NK-92 (cell line): ENCODE data around the gene FAM131B.
"Not testable (repeated sequence)": the region's sequence is repeated elsewhere in the genome, so short reads cannot be mapped to it uniquely, and the experiment has no call there.

Experiments used
- DNase-seq: peaks from one replicate; lab custom pipeline; 2025; ENCODE audit not compliant: unreplicated experiment; lab: John Stamatoyannopoulos, UW

The FAM131B gene

DNA sequence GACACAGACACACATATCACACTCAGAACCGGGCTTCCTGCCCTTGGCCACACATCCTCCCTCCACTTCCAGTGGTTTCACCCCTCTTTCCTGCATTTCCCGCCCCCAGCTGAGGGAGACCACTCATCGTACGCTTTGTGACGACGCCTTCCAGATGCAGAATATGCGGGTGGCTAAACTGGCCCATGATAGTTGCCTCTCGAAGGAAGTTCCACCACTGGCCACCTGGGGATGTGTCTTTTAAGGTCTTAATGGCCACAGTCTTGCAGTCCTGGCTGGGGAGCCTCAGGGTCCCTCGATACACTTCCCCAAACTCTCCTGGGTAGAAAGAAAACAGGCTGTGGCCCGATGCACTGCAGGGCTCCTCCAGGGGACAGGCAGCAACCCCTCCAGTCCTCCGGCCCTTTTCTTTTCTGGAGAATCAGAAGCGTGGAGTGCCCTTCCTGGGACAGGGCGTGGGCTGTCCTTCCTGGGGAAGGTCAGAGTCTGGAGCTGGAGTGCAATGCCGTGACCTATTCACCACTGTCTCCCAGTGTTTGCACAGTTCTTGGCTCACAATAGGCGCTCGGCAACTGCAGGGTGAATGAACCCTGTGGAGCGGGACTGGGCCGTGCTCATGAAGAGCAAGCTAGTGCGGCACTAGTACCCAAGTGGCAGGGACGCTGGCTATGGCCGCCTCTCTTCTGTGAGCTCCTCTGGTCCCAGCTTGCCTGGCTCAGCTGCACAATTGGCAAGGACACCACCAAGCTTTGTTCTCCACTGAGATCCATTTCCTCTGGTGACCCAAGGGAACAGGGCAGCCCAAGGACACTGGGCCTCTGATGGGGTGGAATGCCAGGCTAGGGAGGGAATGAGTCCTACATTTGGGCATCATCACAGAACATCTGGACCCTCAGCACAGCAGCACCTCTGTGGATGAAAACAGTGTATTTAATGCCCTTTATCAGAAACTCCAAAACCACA lies 33.0 kb upstream of the FAM131B start:
- no peak for DNase-seq

- DNase-seq, result no peak
Observed at GRCh38 chr7:143394777-143395176, 32.3 kb upstream of the FAM131B start.

GRCh38 chr7:143394068-143394467 lies 31.6 kb upstream of the FAM131B start:
- DNase-seq, result no peak

GRCh38 chr7:143393267-143394041 lies 30.9 kb upstream of the FAM131B start:
- no peak for DNase-seq

DNA sequence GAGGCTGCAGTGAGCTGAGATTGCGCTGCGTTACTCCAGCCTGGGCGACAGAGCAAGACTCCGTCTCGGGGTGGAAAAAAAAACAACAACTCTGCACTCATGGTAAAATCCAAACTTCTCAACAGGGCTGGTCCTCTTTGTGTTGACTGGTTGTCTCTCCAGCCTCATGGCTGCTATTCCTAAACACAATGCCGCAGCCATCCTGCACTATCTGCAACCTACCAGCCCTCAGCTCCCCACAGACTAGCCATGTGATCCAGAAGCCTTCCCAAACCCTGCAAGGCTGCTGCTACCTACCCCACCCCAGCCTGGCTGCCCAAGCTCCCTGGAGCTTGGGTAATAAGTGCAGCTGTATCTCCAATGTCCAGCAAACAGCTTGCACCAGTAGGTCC lies 30.4 kb upstream of the FAM131B start:
- no peak for DNase-seq

DNA sequence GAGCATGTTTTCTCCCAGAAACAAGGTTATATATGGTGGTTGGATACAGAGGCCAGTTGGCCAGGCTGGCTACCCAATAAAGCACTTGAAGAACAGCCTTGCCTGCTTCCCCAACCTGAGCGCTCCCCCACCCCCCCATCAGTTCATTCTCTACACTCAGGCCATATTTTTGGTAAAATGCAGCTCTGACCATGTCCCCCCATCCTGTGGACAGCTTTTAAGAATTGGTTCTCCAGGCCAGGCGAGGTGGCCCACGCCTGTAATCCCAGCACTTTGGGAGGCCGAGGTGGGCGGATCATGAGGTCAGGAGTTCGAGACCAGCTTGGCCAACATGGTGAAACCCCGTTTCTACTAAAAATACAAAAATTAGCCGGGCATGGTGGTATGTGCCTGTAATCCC lies 29.9 kb upstream of the FAM131B start:
- not testable (repeated sequence) for DNase-seq

DNA sequence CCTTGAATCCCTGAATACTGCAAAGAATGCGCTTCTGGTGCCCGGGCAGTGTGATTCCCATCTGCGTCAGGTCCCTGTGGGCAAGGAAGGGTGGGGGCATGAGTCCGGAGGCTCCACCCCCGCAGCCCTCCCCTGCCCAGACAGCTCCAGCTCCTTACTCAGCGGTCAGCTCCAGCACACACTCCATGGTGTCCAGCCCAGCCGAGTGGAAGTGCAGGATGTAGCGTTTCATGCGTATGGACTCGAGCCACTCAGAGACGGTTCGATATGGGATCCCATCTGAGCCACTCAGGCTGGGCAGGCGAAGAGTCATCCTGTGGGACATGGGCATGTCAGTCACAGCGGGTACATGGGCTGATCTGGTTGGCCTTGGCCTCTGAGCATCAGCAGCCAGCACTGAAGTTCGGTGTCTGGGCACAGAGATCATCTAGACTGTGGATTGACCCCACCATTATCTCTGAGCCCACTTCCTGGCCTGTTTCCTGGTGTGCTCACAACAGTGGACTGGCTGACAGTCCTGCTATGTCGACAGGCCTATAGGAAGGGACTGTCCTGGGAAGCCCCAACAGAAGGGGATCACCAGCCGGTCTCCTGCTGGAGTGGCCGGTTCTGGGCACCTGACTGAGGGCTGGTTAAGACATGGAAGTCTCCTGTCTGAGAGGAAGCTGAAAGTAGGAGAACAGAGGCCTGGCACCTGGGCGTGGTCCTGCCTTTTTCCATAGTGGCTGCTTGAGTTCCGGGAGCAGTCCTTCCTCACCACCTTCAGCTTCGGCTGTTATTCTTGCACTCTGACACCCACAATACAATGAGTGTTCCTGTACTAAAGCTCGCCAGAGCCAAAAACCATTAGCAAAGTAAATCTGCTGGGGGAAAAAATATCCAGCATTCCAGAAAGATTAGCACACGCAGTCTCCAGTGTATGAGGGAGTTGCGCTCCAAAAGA lies 29.2 kb upstream of the FAM131B start:
- no peak for DNase-seq

GRCh38 chr7:143390773-143391317 lies 28.3 kb upstream of the FAM131B start:
- DNase-seq, result no peak

DNA sequence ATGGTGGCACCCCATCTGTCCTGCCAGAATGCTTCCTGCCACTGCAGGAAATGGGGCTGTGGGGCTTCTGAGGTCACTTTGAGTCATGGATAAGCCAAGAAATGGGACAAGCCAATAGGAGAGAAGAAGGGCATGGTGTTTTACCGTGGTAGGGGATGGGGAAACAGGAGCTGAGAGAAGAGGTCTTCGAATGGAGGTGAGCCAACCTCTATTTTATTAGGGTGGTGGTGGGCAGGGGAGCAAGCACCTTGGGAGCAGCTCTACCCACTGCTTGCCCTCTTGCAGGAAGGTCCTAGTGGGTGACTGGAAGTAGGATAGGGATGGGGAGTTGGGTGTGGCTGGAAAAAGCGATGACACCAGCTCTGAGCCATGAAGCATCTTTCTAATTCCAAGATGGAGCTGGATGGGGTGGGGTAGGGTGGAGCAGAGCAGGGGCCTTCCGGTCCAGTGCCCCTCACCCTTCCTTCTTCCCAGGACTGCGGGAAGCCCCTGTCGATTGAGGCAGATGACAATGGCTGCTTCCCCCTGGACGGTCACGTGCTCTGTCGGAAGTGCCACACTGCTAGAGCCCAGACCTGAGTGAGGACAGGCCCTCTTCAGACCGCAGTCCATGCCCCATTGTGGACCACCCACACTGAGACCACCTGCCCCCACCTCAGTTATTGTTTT lies 27.7 kb upstream of the FAM131B start:
- DNase-seq, result no peak

DNA sequence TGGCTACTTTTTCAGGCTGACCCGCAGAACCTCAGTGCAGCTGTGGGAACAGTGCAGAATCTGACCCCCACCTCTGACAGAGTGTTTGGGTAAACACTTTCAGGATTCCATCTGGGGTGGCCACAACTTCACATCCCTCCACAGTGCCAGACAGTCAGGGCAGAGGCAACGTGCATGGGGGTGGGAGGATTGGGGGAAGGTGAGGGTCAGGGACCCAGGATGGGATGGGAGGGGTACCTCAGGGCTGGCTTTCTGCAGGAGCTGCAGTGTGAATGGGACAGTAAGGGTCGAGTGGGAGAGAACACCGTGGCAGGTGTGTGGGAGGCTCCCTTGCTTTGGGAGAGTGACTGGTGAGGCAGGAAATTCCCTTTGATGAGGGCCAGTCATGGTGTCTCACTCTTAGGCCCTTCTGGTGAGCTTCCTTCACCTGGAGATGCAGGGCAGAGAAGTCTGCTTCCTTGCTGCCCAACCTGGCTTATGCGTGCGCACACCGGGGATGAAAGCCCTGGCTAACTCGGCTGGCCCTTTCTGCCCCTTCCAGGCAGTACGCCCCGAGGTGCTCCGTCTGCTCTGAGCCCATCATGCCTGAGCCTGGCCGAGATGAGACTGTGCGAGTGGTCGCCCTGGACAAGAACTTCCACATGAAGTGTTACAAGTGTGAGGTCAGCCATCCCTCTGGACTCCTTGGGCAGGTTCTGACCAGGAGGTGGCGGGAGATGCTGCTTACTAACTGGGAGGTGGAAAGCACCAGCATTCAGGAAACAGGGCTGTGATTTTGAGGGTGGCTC lies 27.0 kb upstream of the FAM131B start:
- no peak for DNase-seq

DNA sequence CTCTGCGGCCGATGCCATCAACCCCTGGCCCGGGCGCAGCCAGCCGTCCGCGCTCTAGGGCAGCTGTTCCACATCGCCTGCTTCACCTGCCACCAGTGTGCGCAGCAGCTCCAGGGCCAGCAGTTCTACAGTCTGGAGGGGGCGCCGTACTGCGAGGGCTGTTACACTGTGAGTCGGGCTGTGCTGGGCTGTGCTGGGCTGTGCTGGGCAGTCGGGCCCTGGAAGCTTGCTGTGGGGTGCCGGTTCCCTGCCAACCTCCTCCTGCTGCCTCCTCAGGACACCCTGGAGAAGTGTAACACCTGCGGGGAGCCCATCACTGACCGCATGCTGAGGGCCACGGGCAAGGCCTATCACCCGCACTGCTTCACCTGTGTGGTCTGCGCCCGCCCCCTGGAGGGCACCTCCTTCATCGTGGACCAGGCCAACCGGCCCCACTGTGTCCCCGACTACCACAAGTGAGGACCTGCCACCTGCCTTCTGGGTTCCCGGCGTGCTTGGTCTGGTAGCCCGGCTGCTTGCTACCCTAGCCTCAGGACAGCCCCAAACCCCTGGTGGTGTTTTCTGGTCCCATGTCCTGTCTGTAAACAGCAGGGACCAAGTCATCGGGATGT lies 26.1 kb upstream of the FAM131B start:
- no peak for DNase-seq

DNA sequence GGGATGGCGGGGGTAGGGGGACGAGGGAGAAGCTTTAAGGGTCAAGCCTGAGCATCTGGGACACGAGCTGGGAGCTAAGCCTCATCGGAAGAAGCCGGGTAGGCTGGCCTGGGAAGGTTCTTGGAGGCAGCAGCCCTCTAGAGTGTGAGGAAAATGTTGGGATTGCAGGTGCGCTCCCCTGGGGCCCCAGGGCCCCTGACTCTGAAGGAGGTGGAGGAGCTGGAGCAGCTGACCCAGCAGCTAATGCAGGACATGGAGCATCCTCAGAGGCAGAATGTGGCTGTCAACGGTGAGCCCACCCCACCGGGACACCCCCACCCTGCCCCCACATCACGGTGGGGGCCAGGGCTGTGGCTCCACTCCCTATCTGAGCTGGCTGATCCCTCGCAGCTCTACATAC lies 25.5 kb upstream of the FAM131B start:
- DNase-seq, result no peak

GRCh38 chr7:143387156-143387975 lies 24.9 kb upstream of the FAM131B start:
- no peak for DNase-seq

GRCh38 chr7:143385891-143386781 lies 23.6 kb upstream of the FAM131B start:
- DNase-seq, result no peak

DNA sequence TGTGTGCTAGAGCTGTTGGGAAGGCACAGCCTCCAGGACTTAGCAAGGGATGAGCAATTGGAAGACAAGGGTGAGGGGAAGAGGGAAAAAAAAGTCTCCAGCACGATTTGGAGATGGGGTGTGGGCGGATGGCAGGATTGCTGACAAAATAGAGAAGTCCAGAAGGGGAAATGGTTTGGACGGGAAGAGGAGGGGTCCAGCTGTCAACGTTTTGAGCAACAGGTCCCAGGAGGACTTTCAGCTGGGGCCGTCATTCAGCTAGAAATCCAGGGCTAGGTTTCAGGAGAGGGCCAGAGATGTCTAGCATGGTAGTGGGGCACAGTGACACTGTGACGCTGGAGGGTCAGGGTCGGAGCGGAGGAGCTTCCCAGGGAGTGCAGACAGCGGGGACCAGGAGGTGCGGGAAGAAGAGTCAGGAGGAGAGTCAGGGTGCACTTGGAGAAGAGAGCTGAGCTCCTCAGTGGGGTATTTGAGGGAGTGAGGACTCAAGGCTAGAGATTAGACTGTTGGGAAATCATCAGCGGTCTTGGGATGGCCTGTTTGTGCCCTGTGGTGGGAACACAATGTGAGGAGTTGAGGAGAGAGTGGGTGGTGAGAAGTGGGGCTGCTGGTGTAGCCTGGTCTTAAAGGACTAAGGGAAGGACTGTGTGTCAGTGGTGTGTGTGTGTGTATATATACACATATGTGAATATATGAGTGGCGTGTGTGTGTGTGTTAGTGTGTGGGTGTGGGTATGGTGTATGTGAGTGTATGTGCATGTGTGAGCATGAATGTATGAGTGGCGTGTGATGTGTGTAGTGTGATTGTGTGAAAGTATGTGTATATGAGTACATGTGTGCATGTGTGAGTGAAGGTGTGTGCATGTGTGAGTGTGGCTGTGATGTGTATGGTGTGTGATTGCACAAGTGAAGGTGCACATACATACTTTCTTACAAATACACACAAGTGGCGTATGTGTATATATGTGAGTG lies 22.4 kb upstream of the FAM131B start:
- DNase-seq, result no peak

- DNase-seq, result no peak
Observed at GRCh38 chr7:143384148-143384547, 21.6 kb upstream of the FAM131B start.
